NCI-H748 treated with DMSO at 0.1 percent for 48 hours (cell line): Measurements from ENCODE around the gene ADH7.
"Not testable (repeated sequence)": the region's sequence is repeated elsewhere in the genome, so short reads cannot be mapped to it uniquely, and the experiment has no call there.

Experiments used
- DNase-seq: peaks from one replicate; lab custom pipeline; 2025; lab: John Stamatoyannopoulos, UW

ADH7 gene

GRCh38 chr4:99415762-99416161 lies 19.4 kb downstream of the ADH7 start:
- not testable (repeated sequence) for DNase-seq

GRCh38 chr4:99414902-99415301 lies 20.2 kb downstream of the ADH7 start:
- not testable (repeated sequence) for DNase-seq

GRCh38 chr4:99414401-99414800 lies 20.7 kb downstream of the ADH7 start:
- DNase-seq: no peak

GRCh38 chr4:99413140-99413539 lies 22.0 kb downstream of the ADH7 start:
- no peak for DNase-seq

DNA sequence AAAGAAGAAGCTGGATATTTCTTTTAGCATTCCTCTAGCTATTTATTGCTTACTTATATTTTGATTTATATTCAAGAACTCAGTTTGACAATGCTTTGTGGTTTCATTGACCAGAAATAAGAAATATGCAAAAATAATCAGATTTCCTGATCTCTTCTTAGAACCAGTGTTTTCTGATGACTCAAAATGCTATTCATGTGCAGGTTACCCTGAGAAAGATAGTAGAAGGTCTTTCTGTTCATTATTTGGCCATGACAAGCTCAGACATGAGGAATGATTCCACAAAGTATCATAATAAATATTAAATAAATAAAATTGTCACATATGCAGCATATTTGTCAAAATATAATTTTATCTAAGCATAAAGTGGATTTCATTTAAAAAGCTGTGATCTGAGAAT lies 24.1 kb downstream of the ADH7 start:
- DNase-seq: no peak

GRCh38 chr4:99410075-99410474 lies 25.1 kb downstream of the ADH7 start:
- no peak for DNase-seq

DNA sequence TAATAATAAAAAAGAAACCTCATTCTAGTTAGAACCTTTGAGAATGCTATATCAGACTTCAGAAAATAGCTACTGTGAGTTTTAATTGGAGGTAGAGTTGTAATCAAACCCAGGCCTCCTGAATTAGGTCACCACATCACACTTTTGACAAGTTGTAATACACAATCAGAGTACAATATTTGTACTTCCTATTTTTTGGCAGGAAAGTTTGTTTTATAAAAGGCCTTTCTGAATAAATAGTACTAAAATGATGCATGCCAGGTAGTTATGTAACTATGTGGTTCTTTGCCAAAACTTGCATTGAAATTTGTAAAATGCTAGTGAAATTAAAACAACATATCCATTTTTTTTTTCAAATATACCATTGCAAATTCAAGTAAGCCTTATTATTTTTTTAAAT lies 26.8 kb downstream of the ADH7 start:
- no peak for DNase-seq

DNA sequence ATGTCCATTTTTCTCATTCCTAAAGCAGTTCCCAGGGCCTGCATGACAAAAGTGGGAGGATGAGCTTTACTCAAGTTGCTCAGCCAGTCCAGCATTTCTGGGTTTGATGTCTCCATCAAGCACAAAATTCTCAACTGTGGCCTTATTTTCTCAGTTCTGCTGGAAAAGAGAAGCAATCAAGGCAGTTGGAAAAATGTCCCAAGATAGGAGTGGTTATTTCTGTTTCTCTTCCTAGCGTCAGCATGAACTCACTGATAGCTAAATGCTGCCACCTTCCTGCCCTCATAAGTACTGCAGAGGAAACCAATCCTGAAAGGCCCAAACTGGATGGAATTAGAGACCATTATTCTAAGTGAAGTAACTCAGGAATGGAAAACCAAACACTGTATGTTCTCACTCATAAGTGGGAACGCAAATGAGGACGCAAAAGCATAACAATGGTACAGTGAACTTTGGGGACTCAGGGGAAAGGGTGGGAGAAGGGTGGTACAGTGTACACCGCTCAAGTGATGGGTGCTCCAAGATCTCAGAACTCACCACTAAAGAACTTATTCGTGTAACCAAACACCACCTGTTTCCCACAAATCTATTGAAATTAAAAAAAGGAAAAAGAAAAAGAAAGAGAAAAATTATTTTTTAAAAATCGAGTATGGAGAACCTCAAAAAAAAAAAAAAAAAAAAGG lies 29.6 kb downstream of the ADH7 start:
- DNase-seq: no peak

GRCh38 chr4:99404595-99405287 lies 30.4 kb downstream of the ADH7 start:
- DNase-seq: no peak

GRCh38 chr4:99403380-99404184 lies 31.6 kb downstream of the ADH7 start:
- no peak for DNase-seq

DNA sequence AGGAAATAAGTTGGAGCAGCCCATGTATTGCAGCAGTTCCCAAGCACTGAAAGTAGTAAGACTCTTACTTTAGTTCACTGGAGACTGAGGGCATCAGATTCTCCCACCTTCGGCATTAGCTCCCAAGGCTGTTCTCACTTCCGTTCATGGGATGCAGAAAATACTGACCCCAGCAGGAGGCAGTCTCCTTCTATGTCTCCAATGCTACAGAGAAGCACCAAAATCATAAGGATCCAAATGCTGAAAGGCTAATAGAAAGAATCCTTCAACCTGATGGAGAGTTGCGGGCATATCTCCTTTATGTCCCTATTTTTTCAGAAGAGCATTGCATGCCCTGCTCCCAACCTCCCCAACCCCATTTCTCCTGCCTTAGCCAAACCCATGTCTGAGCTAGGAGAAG lies 32.4 kb downstream of the ADH7 start:
- DNase-seq: no peak

DNA sequence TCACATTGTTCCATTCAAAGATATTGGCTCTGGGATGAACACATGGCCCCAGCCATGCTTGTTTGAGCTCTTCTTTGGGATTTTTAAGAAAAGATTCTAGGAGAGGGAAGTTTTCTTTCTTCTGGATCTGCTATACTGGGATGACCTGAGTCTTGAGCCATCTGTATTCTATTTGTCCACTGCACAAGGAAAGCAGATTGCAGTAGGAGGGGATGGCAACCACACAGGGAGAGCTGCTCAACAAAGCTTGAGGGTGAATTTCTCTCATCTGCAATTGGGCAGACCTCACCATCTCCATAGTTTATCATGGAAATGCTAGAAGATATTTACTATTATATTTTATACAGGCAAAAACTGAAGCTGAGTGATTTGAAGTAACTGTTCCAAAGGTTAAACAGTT lies 34.3 kb downstream of the ADH7 start:
- no peak for DNase-seq

GRCh38 chr4:99399017-99399416 lies 36.1 kb downstream of the ADH7 start:
- DNase-seq: no peak

DNA sequence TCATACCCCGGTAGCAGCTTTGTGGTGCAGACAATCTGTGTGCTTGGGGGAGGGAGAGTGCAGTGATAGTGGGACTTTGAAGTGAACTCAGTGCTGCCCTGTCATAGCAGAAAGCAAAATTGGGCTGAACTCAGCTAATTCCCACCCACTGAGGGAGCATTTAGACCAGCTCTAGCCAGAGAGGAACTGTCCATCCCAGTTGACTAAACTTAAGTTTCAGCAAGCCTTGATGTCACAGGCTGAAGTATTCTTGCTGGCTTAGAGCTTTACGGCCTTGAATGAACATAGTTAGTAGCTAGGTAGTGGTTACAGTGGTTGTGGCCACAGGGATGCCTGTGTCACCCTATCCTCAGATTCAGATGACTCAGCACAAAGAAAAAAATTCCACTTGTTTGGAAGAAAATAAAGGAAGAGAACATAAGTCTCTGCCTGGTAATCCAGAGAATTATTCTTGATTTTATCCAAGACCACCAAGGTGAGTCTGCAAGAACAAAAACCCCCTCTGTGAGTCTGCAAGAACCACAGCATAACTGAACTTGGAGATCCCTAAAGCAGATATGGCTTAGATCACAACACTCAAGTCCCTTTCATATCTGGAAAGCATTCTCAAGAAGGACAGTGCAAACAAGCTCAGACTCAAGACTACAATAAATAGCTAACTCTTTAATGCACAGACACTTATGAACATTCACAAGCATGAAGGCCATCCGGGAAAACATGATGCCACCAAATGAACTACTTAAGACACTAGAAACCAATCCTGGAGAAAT lies 39.4 kb downstream of the ADH7 start:
- DNase-seq: no peak

GRCh38 chr4:99394896-99395295 lies 40.2 kb downstream of the ADH7 start:
- DNase-seq: no peak

GRCh38 chr4:99390055-99390454 lies 45.1 kb downstream of the ADH7 start:
- DNase-seq: no peak

GRCh38 chr4:99389606-99390005 lies 45.5 kb downstream of the ADH7 start:
- no peak for DNase-seq

DNA sequence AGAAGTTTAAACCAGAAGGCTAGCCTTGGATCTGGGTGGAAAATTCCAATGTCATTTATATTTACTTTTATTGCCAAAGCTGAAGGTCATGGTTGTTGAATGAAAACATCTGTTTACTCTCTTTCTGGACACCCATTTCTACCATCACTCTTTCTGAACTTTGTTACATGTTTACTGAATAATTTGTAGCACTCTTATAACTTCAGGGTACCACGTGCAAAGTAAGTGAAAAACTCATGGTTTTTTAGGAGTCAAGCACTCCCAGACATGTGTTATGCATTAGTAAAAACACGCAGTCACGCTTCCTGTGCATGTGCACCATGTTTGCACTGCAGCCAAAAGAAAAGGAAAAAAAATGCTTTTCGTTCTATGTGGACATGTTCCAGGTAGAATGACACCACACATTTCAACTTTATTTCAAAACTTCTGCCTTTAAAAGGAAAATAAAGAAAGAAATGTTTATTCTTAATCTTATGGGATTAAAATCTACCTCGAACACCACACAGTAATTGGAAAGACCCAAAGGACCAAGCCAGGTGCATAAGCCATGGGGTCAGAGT lies 51.2 kb downstream of the ADH7 start:
- DNase-seq: no peak

DNA sequence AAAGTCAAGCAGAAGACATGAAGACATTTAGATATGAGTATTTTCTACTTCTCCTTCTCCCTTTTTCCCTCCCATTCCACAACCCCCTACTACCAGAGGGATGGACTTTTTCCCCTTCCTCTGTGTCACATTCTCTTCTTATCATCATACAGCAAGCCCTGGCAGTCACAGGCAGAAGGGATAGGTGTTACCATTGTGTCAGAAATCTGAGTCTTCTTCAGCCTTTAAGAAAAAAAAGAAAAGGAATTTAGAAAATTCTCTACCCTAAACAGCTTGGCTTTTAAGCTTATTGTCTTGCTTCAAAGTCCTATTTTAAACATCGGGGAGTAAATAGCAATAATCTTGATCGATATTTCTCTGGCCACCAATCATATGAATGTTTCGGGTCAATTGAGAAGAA lies 51.7 kb downstream of the ADH7 start:
- no peak for DNase-seq

DNA sequence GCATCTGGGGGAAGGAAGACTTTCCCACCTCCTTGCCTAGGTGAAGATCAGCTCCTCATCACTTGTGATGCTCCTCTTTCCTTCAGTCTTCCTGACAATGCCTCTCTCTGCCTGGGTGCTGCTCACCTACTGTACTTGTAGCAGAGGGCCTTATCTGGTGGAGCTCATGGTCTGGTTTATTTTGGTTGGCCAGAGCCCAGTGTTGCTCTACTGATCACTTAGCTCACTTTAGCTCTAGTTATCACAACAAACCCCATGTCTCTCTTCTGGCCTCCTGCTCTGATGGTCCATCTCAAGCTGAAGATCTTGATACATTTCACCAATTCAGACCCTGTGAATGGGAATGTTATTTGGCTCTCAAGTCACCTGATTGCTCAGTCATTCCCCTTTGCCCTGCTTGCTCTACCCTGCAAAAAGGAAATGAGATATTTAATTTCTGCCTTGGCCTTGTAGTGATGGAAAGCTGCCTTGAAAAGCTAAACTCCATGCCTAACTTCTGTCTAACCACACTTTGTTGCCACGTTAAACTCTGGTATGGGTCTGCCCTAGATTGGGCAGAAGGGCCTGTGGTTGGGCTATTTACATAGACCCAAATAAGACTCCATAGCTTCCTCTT lies 52.3 kb downstream of the ADH7 start:
- DNase-seq: no peak

- no peak for DNase-seq
Observed at GRCh38 chr4:99381588-99382175, 53.5 kb downstream of the ADH7 start.
